NT2/D1 (cell line): ENCODE results near the gene UTF1.

Source experiments
- DNase-seq: peaks from one replicate; pipeline ENCODE4 v3.0.0-alpha.2; 2011; ENCODE audit warnings: low read depth, low spot score
- H3K27me3 ChIP-seq: 2 replicates; pipeline ENCODE4 v1.6.0; 2011; ENCODE audit warnings: mild to moderate bottlenecking; ENCODE audit not compliant: insufficient read length, insufficient read depth
- H3K36me3 ChIP-seq: 2 replicates; pipeline ENCODE4 v1.6.1; 2011; ENCODE audit warnings: mild to moderate bottlenecking, low read length, mixed read lengths; ENCODE audit not compliant: insufficient read depth, insufficient read length
- H3K4me1 ChIP-seq: 2 replicates; pipeline ENCODE4 v1.5.1; 2011; ENCODE audit not compliant: insufficient read depth, insufficient read length
- H3K4me3 ChIP-seq: 2 replicates; pipeline ENCODE4 v1.5.1; 2011; ENCODE audit warnings: low read depth; ENCODE audit not compliant: insufficient read length
- H3K9ac ChIP-seq: 2 replicates; pipeline ENCODE4 v1.6.0; 2011; ENCODE audit warnings: low read depth; ENCODE audit not compliant: insufficient read length
- H3K9me3 ChIP-seq: 2 replicates; pipeline ENCODE4 v1.5.1; 2011; ENCODE audit warnings: mild to moderate bottlenecking, low read length; ENCODE audit not compliant: insufficient read depth
- SUZ12 ChIP-seq: IDR thresholded peaks from 2 replicates; pipeline ENCODE4 v1.6.1; 2011; ENCODE audit not compliant: insufficient read length, insufficient read depth; ENCODE audit errors: extremely low read depth
- YY1 ChIP-seq: IDR thresholded peaks from 2 replicates; pipeline ENCODE4 v1.6.1; 2011; ENCODE audit not compliant: insufficient read length, insufficient read depth
- ZNF274 ChIP-seq: IDR thresholded peaks from 2 replicates; pipeline ENCODE4 v1.6.1; 2011; ENCODE audit warnings: mild to moderate bottlenecking, low read depth, low read length

The UTF1 gene

GRCh38 chr10:133189726-133190125 is 40.3 kb upstream of the UTF1 start:
- TF ChIP-seq SUZ12 (no peak), ZNF274 (no peak), YY1 (no peak)
- H3K27me3 ChIP-seq, result no peaks in the 10 kb centered on the region
- no peak overlapping the region for H3K9ac ChIP-seq
- H3K36me3 ChIP-seq, result no peaks in the 10 kb centered on the region
- DNase-seq, result no peak
- H3K4me1 ChIP-seq, result peaks cover 2% of the 10 kb centered on the region
- peaks cover 6% of the 10 kb centered on the region; the same call in 1 of the 2 replicates for H3K9me3 ChIP-seq
- H3K4me3 ChIP-seq, result no peak overlapping the region

DNA sequence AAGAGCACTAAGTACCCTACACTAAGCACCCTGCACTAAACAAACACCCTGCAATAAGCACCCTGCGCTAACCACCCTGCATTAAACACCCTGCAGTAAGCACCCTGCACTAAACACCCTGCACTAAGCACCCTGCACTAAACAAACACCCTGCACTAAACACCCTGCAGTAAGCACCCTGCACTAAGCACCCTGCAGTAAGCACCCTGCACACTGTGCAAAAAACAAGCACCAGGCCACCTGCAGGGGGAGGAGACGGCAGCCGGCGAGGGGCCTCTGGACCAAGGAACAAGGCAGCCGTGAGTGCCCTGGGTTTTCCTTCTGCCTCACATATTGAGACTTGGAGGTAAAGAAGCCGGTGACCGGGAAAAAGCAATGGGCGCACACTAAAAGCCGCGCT is 39.8 kb upstream of the UTF1 start:
- no peak overlapping the region for H3K9ac ChIP-seq
- TF ChIP-seq YY1 (no peak), ZNF274 (no peak), SUZ12 (no peak)
- no peaks in the 10 kb centered on the region for H3K27me3 ChIP-seq
- H3K9me3 ChIP-seq, result peaks cover 6% of the 10 kb centered on the region; the same call in 1 of the 2 replicates
- H3K4me1 ChIP-seq, result peaks cover 2% of the 10 kb centered on the region
- no peak for DNase-seq
- H3K36me3 ChIP-seq, result no peaks in the 10 kb centered on the region
- H3K4me3 ChIP-seq, result no peak overlapping the region

DNA sequence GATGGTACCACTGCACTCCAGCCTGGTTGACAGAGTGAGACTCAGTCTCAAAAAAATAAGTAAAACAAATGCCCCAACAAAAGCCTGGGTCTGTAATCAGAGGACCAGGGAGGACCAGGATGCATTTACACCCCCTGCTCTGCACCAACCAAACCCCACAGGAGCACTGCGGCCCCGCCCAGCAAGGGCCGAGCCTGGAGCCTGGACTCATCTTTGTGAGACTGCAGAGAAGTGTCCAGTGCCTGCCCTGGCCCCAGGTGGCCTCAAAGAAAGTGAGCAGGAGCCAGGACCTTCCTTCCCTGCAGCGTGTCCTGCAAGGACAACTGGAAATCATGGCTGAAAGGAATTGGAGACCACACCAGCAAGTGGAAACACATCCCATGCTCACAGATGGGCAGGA is 38.4 kb upstream of the UTF1 start:
- Histone ChIP-seq H3K36me3 (no peaks in the 10 kb centered on the region), H3K9me3 (peaks cover 6% of the 10 kb centered on the region; the same call in 1 of the 2 replicates), H3K27me3 (no peaks in the 10 kb centered on the region), H3K4me1 (no peaks in the 10 kb centered on the region), H3K4me3 (no peak overlapping the region), H3K9ac (no peak overlapping the region)
- no peak for DNase-seq
- TF ChIP-seq ZNF274 (no peak), SUZ12 (no peak), YY1 (no peak)

DNA sequence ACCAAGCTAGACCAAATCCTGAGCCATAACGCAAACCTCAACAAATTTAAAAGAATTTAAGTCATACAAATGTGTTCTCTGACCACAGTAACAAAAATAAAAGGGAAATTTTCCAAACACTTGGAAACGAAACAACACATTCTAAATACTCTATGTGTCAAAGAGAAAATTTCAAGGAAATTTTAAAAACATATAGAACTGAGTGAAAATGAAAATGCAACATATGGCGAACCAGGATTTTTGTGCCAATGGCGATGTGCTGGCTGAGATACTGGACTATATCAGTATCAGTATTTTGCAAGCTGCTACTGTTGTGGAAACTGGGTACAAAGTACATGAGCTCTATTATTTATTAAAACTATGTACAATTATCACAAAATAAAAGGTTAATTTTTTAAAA is 35.9 kb upstream of the UTF1 start:
- Histone ChIP-seq H3K9me3 (peaks cover 6% of the 10 kb centered on the region; the same call in 1 of the 2 replicates), H3K27me3 (no peaks in the 10 kb centered on the region), H3K9ac (no peak overlapping the region), H3K36me3 (no peaks in the 10 kb centered on the region), H3K4me1 (no peaks in the 10 kb centered on the region), H3K4me3 (no peak overlapping the region)
- TF ChIP-seq ZNF274 (no peak), YY1 (no peak), SUZ12 (no peak)
- no peak for DNase-seq

DNA sequence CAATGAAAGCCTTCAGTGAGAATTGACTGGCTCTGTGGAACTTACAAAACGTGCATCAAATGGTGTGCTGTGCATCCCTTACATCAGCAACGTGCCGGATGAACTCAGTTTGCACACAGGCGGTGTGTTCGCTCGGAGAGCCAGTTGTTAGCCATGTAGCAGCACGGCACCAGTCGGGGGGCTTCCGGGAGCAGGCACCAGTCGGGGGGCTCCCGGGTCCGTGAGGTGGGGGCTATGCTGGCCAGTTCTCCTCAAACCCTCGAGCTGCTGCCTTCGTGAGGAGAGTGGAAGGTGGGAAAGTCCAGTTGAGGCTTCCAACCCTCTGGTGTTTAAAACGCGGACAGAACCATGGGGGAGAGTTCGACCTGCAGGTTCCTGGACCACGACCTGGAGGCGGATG is 34.9 kb upstream of the UTF1 start:
- Histone ChIP-seq H3K4me3 (no peak overlapping the region), H3K27me3 (no peaks in the 10 kb centered on the region), H3K9ac (no peak overlapping the region), H3K4me1 (no peaks in the 10 kb centered on the region), H3K9me3 (peaks cover 6% of the 10 kb centered on the region; the same call in 1 of the 2 replicates), H3K36me3 (no peaks in the 10 kb centered on the region)
- TF ChIP-seq ZNF274, result no peak
- TF ChIP-seq YY1, result no peak
- no peak for TF ChIP-seq SUZ12
- no peak for DNase-seq

DNA sequence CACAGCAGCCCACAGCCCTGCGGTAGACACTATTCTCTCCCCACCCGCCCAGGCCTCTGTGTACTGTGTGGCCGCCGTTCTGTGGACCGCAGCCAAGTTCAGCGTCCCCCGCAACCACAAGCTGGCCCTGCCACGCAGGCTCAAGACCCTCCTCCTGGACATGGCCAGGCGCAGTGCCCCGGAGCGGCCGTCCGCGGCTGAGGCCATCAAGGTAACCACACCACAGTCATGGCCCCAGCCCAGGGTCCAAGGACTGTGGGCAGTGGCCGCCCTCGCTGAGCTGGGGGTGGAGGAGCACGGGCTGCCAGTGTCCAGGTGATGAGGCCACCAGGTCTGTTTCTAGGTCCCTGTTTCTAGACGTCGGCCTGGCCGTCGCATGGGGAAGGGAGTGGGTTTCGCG is 34.4 kb upstream of the UTF1 start:
- Histone ChIP-seq H3K9me3 (peaks cover 6% of the 10 kb centered on the region; the same call in 1 of the 2 replicates), H3K36me3 (no peaks in the 10 kb centered on the region), H3K4me1 (peaks cover under 1% of the 10 kb centered on the region), H3K9ac (no peak overlapping the region), H3K27me3 (no peaks in the 10 kb centered on the region), H3K4me3 (no peak overlapping the region)
- TF ChIP-seq ZNF274 (no peak), SUZ12 (no peak), YY1 (no peak)
- DNase-seq, result no peak

GRCh38 chr10:133196221-133196915 is 33.6 kb upstream of the UTF1 start:
- no peak for TF ChIP-seq ZNF274
- no peak for TF ChIP-seq SUZ12
- no peak for TF ChIP-seq YY1
- no peak overlapping the region for H3K4me3 ChIP-seq
- H3K4me1 ChIP-seq, result peaks cover 2% of the 10 kb centered on the region
- DNase-seq, result no peak
- H3K27me3 ChIP-seq, result no peaks in the 10 kb centered on the region
- no peaks in the 10 kb centered on the region for H3K36me3 ChIP-seq
- H3K9ac ChIP-seq, result no peak overlapping the region
- peaks cover 6% of the 10 kb centered on the region; the same call in 1 of the 2 replicates for H3K9me3 ChIP-seq
